GM12878 (cell line): Measurements from ENCODE around the gene VGF.

Experiments
- ASH2L ChIP-seq: fragments of 300-600, 200-600 bp; sonication (generic); IDR thresholded peaks from 2 replicates; pipeline ENCODE4 v1.6.1; 2017; ENCODE audit warnings: low read depth, mild to moderate bottlenecking, borderline replicate concordance
- BHLHE40 ChIP-seq, 2 experiments: fragments of 450-650 bp in 1 of 2; IDR thresholded peaks; 2 replicates each; pipeline ENCODE4 v1.6.1; 2011 to 2017; ENCODE audit warnings: low read depth in 2 of 2, borderline replicate concordance in 1 of 2, improper control_type of control experiment in 1 of 2, low read length in 1 of 2, mild to moderate bottlenecking in 1 of 2
- EZH2 ChIP-seq: IDR thresholded peaks from 2 replicates; pipeline ENCODE4 v1.6.1; 2012; ENCODE audit warnings: low read depth, mild to moderate bottlenecking, control low read depth, inconsistent platforms, low read length, borderline replicate concordance; ENCODE audit not compliant: control insufficient read depth
- GABPA ChIP-seq: IDR thresholded peaks from 2 replicates; pipeline ENCODE4 v1.6.1; 2014; ENCODE audit warnings: antibody characterized with exemption, low read depth, mild to moderate bottlenecking, inconsistent platforms
- MYC ChIP-seq: IDR thresholded peaks from 2 replicates; pipeline ENCODE4 v1.6.1; 2011; ENCODE audit warnings: mild to moderate bottlenecking, low read length, moderate library complexity, inconsistent platforms; ENCODE audit not compliant: insufficient read depth, insufficient replicate concordance, insufficient read length, severe bottlenecking
- NR2C1 ChIP-seq: fragments of 450-650 bp; IDR thresholded peaks from 2 replicates; pipeline ENCODE4 v1.6.1; 2017; ENCODE audit warnings: antibody characterized with exemption, mild to moderate bottlenecking, moderate library complexity
- POLR2A ChIP-seq: IDR thresholded peaks from 2 replicates; pipeline ENCODE4 v1.6.1; 2011; ENCODE audit warnings: low read depth, mild to moderate bottlenecking, low read length
- RCOR1 ChIP-seq: conservative IDR thresholded peaks from 2 replicates; pipeline ENCODE4 v1.6.1; 2012; ENCODE audit warnings: low read depth, low read length, improper control_type of control experiment
- SREBF2 ChIP-seq: IDR thresholded peaks from 2 replicates; pipeline ENCODE4 v1.6.1; 2012; ENCODE audit warnings: mild to moderate bottlenecking, low read length
- YBX1 ChIP-seq: fragments of 450-650 bp; IDR thresholded peaks from 2 replicates; pipeline ENCODE4 v1.6.1; 2016; ENCODE audit warnings: antibody characterized with exemption
- ZNF384 ChIP-seq: IDR thresholded peaks from 2 replicates; pipeline ENCODE4 v1.6.1; 2012; ENCODE audit warnings: low read depth, mild to moderate bottlenecking, low read length, improper control_type of control experiment, borderline replicate concordance
- TF ChIP-seq, protein P1 (sequence below), 3 experiments: IDR thresholded peaks in 2 of 3; conservative IDR thresholded peaks in 1 of 3; 2 replicates each; pipeline ENCODE4 v1.5.1; 2011; ENCODE audit warnings: low read depth in 3 of 3, low read length in 3 of 3, mild to moderate bottlenecking in 3 of 3, control low read depth in 2 of 3, moderate library complexity in 2 of 3, inconsistent platforms in 1 of 3, mixed read lengths in 1 of 3; ENCODE audit not compliant: control insufficient read depth in 2 of 3, insufficient read depth in 1 of 3; ENCODE audit errors: extremely low read depth in 1 of 3
- TF ChIP-seq, protein P2 (sequence below): IDR thresholded peaks from 2 replicates; pipeline ENCODE4 v1.6.1; 2011; ENCODE audit warnings: mild to moderate bottlenecking, low read depth, low read length, moderate library complexity; ENCODE audit not compliant: insufficient replicate concordance
- TF ChIP-seq, protein P3 (sequence below): fragments of 450-650 bp; IDR thresholded peaks from 2 replicates; pipeline ENCODE4 v1.6.1; 2017; ENCODE audit warnings: antibody characterized with exemption, mild to moderate bottlenecking, moderate library complexity

DNA sequence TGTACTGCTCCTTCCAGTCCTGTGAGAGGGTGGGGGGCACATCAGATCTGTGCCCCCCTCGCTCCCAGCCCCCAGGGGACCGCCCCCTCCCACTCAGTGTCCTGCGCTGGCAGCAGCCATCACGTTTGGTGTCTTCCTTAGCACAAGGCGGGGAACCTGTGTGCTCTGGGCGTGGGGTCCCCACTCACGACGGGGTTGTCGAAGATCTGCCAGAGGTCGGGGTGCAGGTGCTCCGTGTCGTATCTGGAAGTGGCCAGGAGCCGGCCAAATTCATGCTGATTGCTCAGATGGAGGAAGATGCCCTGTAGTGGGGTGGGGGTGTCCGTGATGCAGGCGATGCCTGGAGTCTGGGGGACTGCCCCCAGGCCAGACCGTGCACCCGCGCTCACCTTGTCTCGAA, 44.8 kb upstream of the VGF start:
- TF ChIP-seq EZH2 (no peak), YBX1 (no peak), SREBF2 (no peak), GABPA (no peak), NR2C1 (no peak), BHLHE40 (IDR thresholded peaks at IDR 0.05; ENCODE audit: borderline replicate concordance in 1 of 2, low read depth in 2 of 2, low read length in 1 of 2) (no peak), ZNF384 (no peak), RCOR1 (no peak), POLR2A (no peak), ASH2L (no peak), MYC (no peak)
- TF ChIP-seq, protein P1, sequence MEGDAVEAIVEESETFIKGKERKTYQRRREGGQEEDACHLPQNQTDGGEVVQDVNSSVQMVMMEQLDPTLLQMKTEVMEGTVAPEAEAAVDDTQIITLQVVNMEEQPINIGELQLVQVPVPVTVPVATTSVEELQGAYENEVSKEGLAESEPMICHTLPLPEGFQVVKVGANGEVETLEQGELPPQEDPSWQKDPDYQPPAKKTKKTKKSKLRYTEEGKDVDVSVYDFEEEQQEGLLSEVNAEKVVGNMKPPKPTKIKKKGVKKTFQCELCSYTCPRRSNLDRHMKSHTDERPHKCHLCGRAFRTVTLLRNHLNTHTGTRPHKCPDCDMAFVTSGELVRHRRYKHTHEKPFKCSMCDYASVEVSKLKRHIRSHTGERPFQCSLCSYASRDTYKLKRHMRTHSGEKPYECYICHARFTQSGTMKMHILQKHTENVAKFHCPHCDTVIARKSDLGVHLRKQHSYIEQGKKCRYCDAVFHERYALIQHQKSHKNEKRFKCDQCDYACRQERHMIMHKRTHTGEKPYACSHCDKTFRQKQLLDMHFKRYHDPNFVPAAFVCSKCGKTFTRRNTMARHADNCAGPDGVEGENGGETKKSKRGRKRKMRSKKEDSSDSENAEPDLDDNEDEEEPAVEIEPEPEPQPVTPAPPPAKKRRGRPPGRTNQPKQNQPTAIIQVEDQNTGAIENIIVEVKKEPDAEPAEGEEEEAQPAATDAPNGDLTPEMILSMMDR (IDR thresholded peaks at IDR 0.05 in 2 of 3, conservative IDR thresholded peaks at IDR 0.05 in 1 of 3; ENCODE audit: control insufficient read depth in 2 of 3, extremely low read depth in 1 of 3, insufficient read depth in 1 of 3, low read depth in 3 of 3, low read length in 3 of 3): no peak
- TF ChIP-seq, protein P2, sequence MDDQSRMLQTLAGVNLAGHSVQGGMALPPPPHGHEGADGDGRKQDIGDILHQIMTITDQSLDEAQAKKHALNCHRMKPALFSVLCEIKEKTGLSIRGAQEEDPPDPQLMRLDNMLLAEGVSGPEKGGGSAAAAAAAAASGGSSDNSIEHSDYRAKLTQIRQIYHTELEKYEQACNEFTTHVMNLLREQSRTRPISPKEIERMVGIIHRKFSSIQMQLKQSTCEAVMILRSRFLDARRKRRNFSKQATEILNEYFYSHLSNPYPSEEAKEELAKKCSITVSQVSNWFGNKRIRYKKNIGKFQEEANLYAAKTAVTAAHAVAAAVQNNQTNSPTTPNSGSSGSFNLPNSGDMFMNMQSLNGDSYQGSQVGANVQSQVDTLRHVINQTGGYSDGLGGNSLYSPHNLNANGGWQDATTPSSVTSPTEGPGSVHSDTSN: no peak
- TF ChIP-seq, protein P3, sequence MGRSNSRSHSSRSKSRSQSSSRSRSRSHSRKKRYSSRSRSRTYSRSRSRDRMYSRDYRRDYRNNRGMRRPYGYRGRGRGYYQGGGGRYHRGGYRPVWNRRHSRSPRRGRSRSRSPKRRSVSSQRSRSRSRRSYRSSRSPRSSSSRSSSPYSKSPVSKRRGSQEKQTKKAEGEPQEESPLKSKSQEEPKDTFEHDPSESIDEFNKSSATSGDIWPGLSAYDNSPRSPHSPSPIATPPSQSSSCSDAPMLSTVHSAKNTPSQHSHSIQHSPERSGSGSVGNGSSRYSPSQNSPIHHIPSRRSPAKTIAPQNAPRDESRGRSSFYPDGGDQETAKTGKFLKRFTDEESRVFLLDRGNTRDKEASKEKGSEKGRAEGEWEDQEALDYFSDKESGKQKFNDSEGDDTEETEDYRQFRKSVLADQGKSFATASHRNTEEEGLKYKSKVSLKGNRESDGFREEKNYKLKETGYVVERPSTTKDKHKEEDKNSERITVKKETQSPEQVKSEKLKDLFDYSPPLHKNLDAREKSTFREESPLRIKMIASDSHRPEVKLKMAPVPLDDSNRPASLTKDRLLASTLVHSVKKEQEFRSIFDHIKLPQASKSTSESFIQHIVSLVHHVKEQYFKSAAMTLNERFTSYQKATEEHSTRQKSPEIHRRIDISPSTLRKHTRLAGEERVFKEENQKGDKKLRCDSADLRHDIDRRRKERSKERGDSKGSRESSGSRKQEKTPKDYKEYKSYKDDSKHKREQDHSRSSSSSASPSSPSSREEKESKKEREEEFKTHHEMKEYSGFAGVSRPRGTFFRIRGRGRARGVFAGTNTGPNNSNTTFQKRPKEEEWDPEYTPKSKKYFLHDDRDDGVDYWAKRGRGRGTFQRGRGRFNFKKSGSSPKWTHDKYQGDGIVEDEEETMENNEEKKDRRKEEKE: no peak
